Endometrial microvascular endothelial cells (primary cell): Measurements from ENCODE around the gene TNFRSF4. TPM values are rescaled to one million over a fixed set of nuclear protein-coding genes. Genes with fewer than 3 reads are reported as not detected.

Experiments
- in situ Hi-C: cut with HindIII; loops from 2 replicates; pipeline ENCODE4 v1.10.0; 2017; ENCODE audit warnings: low sequenced_read_pairs, low pct_unique_long_range_greater_than_20kb; ENCODE audit errors: inconsistent ontology term
- total RNA-seq: library from RNA; depleted of rRNA; stranded (reverse); fragments of >200 nt; gene quantifications from one replicate; pipeline ENCODE4 v1.2.3, GENCODE V29; 2015; ENCODE audit errors: inconsistent ontology term

Gene TNFRSF4
- total RNA-seq, 1 donor from 2014 or later = not detected

GRCh38 chr1:1165900-1166421 is 48.0 kb downstream of the TNFRSF4 start:
- in situ Hi-C loops = no loop called here

- in situ Hi-C loops = no loop called here
Observed at GRCh38 chr1:1165485-1165884, 48.5 kb downstream of the TNFRSF4 start.

- in situ Hi-C loops = no loop called here
Observed at GRCh38 chr1:1164701-1165451, 49.1 kb downstream of the TNFRSF4 start.

GRCh38 chr1:1164361-1164700 is 49.6 kb downstream of the TNFRSF4 start:
- in situ Hi-C loops = no loop called here

- in situ Hi-C loops = no loop called here
Observed at GRCh38 chr1:1163538-1164070, 50.3 kb downstream of the TNFRSF4 start.

GRCh38 chr1:1162597-1163537 is 51.1 kb downstream of the TNFRSF4 start:
- in situ Hi-C loops = no loop called here

- in situ Hi-C loops = no loop called here
Observed at GRCh38 chr1:1161683-1162079, 52.3 kb downstream of the TNFRSF4 start.

Other genes with a start within 250 kb of the TNFRSF4 start
- gene PLEKHN1, start 247.7 kb downstream of the TNFRSF4 start, total RNA-seq = 0.56 TPM
- not detected for gene PERM1, start 232.1 kb downstream of the TNFRSF4 start, total RNA-seq
- gene HES4, start 214.1 kb downstream of the TNFRSF4 start, total RNA-seq = 1.1 TPM
- 303 TPM for gene ISG15, start 200.7 kb downstream of the TNFRSF4 start, total RNA-seq
- 77.4 TPM for gene AGRN, start 194.0 kb downstream of the TNFRSF4 start, total RNA-seq
- gene RNF223, start 139.8 kb downstream of the TNFRSF4 start, total RNA-seq = not detected
- gene C1orf159, start 98.1 kb downstream of the TNFRSF4 start, total RNA-seq = 22.3 TPM
- gene TTLL10, start 40.3 kb downstream of the TNFRSF4 start, total RNA-seq = not detected
- gene TNFRSF18, start 7.6 kb downstream of the TNFRSF4 start, total RNA-seq = not detected
- gene SDF4, start 17.8 kb upstream of the TNFRSF4 start, total RNA-seq = 186 TPM
- 23.9 TPM for gene B3GALT6, start 18.1 kb upstream of the TNFRSF4 start, total RNA-seq
- gene C1QTNF12, start 32.6 kb upstream of the TNFRSF4 start, total RNA-seq = not detected
- gene UBE2J2, start 59.7 kb upstream of the TNFRSF4 start, total RNA-seq = 47.6 TPM
- gene SCNN1D, start 66.3 kb upstream of the TNFRSF4 start, total RNA-seq = under 0.01 TPM
- gene ACAP3, start 93.8 kb upstream of the TNFRSF4 start, total RNA-seq = 28.7 TPM
- 21.4 TPM for gene PUSL1, start 94.4 kb upstream of the TNFRSF4 start, total RNA-seq
- 99.3 TPM for gene INTS11, start 110.5 kb upstream of the TNFRSF4 start, total RNA-seq
- 31.2 TPM for gene CPTP, start 110.6 kb upstream of the TNFRSF4 start, total RNA-seq
- gene TAS1R3, start 117.1 kb upstream of the TNFRSF4 start, total RNA-seq = under 0.01 TPM
- 41.8 TPM for gene DVL1, start 135.3 kb upstream of the TNFRSF4 start, total RNA-seq
- 4.0 TPM for gene MXRA8, start 144.4 kb upstream of the TNFRSF4 start, total RNA-seq
- gene AURKAIP1, start 161.1 kb upstream of the TNFRSF4 start, total RNA-seq = 153 TPM
- 85.4 TPM for gene CCNL2, start 185.2 kb upstream of the TNFRSF4 start, total RNA-seq
- gene MRPL20, start 193.1 kb upstream of the TNFRSF4 start, total RNA-seq = 180 TPM
- gene ANKRD65, start 207.1 kb upstream of the TNFRSF4 start, total RNA-seq = 2.0 TPM
- 27.5 TPM for gene VWA1, start 221.5 kb upstream of the TNFRSF4 start, total RNA-seq
- gene ATAD3C, start 235.5 kb upstream of the TNFRSF4 start, total RNA-seq = under 0.01 TPM